Activated CD4-positive, alpha-beta T cell treated with anti-CD3 and anti-CD28 coated beads, Interleukin-2, amount 50 U/mL, for 24 hours (primary cell): Measurements from ENCODE around the gene SEC16A.
A peak's percentile ranks its signal among the peaks of the same experiment; 100 is the strongest.

Experiments
- DNase-seq, 2 donors: peaks; one replicate each; pipeline ENCODE4 v3.0.0-alpha.2; 2020; ENCODE audit warnings: low read depth in 1 of 2, low spot score in 1 of 2

SEC16A gene

DNA sequence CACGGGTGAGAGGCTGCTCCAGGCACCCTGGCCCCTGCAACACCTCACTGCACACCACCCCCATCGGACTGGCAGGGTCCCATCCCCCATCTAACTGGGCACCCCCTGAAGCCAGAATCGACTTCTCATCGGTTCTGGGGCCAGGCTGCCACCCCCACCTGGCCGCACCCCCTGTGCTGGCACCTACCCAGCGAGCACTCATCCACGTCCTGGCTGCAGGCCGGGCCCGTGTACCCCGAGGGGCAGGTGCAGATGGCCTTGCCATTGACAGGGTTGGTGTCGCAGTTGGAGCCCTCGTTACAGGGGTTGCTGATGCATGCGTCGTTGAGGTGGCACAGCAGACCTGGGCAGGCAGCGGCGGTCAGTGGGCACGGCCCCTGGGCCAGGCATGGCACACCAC, 35.1 kb upstream of the SEC16A start:
- DNase-seq = no peak

DNA sequence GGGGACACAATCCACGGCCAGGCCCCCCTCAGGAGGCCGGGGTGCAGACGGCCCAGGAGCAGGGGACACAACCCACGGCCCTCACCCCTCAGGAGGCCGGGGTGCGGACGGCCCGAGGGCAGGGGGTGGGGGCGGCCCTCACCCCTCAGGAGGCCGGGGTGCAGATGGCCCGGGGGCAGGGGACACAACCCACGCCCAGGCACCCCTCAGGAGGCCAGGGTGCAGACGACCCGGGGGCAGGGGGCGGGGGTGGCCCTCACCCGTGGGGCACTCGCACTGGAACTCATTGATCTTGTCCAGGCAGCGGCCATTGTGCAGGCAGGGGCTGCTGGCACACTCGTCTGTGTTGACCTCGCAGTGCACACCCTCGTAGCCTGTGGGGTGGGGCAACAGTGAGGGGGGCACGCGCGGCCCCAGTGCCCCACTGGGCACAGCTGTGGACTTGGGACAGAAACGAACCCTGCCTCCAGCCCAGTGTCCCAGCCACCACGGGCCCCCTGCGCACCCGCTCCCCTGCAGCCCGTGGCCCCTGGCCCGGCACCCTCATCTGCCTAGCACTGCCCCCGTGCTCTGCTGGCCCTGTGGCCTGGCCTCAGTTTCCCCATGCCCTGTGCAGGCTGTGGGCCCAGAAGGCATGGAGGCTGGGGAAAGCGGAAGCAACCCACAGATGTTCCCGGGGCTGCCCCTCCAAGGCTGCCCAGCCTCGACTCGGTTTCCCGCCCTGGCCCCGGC, 34.3 kb upstream of the SEC16A start:
- no peak for DNase-seq

DNA sequence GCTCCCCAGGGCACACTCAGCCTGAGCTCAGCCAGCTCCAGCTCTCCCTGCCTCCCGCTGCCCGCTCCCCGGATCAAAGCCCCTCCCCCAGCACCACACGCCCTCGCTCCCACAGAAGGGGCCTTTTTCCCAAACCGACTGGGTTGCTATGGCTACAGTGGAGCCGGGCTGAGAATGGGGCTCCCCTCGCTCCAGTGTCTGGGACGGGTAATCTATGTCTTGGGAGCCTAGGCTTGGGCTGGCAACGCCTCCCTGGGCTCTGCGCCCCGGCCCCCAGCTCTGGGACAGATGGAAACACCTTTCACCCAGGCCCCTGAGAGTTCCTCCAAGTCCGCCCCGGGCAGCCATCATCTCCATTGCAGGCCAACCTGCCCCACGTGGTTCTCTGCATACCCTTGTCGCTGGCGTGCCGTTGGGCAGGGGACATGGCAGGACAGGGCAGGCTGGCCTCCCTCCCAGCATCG, 33.4 kb upstream of the SEC16A start:
- DNase-seq = no peak

DNA sequence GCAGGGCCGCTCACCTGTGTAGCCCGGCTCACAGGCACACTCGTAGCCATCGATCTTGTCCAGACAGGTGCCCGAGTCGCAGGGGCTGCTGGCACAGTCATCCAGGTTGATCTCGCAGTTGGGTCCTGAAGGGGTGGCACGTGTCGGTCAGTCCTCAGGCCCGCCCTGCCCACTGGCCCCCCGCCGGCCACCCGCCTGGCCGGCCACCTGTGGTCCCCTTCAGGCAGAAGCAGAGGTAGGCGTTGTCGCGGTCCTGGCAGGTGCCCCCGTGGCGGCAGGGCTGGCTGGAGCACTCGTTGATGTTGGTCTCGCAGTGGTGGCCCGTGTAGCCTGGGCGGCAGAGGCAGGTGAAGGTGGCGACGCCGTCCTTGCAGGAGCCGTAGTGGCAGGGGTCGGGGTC, 32.4 kb upstream of the SEC16A start:
- no peak for DNase-seq

DNA sequence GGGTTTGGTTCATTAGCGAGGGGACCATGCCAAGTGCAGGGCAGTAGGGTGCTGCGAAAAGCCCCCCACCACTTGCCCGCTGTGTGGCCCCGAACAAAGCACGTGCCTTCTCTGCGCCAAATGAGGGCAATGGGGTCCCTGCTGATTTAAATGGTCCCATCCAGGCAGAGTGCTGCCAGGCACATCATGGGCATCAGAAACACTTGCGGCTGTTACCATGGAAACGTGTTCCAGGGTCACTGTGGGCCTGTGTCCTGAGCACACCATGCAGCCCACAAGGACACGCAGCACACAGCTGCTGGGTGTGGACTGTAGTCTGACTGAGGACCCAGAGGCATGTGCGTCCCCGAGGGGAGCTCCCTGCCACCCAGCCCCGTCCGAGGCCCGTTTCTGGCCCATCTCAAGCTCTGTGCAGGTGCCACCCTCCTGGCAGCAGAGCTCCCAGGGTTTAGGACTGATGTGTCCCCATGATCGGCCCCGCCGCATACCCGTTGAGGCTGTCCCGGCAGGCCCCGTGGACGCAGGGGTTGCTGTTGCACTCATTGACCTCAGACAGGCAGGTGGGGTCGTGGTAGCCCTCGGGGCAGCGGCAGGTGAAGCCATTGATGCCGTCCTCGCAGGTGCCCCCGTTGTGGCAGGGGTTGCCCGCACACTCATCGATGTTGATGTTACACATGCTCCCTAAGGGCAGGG, 31.3 kb upstream of the SEC16A start:
- no peak for DNase-seq

DNA sequence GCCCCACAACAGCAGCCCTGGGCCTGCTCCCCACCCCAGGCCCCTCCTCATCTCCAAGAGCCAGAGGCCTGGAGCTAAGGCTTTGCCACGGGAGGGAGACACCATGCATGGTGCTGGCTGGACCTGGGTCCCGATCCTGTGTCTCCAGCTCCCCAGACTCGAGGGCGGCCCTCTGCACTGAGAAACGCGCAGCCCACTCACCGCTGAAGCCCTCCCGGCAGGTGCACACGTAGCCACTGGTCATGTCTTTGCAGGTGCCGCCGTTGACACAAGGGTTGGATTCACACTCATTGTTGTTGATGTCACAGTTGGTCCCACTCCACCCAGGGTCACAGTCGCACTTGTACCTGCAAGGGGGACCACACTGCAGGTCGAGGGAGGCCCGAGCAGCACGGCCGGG, 30.4 kb upstream of the SEC16A start:
- no peak for DNase-seq

DNA sequence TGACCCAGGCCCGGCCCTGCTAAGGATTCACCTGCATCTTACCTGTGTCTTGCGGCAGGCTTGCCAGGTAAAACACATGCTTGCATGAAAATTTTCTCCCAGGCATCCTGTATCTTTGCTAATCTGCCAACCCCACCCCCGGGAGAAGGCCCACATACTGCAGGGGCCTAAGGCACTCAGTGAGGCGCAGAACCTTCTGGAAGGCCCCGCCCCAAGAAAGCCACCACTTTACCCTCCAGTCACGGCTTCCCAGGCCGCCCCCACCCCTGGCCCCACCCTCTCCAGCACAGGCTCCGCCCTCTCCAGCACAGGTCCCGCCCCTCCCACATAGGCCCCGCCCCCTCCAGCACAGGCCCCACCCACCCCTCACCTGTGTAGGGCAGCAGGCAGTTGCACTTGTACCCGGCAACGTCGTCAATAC, 29.8 kb upstream of the SEC16A start:
- peak; percentile 15 to 30 for DNase-seq

DNA sequence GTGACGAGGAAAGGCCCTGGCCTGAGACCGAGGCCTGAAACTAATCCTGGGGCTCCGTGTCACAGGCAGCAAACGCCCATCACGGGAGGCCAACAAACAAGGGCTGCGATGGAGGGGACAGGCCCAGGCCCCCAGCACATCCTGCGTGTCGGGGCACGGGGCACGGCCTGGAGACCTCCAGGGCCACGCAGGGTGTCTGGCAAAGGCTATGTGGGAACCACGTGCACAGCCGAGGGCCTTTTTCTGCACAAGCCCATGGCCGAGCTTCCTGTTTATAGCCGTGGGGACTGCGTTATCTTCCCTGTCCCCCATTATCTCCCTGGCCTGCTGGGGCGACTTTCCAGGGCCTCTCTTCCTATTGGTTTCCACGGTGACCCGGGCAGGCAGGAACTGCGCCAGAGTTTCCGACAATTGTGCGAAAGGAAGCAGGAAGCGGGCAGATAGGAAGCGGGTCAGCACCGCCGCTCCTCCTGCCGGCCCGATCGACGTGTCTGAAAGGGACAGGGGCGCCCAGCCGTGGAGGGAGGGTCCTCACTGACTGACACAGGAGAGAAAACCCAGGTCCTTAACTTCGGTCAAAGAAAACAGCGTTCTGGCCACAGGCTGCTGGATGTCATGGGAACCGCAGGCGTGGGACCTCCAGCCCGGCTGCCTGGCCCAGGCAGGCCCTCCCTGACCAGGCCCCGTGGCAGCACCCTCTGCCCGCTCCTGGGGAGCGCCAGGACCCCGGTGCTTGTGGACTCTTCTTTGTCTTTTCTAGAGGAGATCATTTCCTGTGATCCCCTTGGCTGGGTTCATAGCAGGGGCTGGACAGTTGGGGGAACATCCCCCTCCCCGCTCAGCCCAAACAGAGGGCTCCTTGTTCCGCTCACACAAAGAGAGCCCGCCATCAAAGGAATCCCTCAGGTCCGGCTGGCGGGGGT, 29.1 kb upstream of the SEC16A start:
- DNase-seq = no peak

DNA sequence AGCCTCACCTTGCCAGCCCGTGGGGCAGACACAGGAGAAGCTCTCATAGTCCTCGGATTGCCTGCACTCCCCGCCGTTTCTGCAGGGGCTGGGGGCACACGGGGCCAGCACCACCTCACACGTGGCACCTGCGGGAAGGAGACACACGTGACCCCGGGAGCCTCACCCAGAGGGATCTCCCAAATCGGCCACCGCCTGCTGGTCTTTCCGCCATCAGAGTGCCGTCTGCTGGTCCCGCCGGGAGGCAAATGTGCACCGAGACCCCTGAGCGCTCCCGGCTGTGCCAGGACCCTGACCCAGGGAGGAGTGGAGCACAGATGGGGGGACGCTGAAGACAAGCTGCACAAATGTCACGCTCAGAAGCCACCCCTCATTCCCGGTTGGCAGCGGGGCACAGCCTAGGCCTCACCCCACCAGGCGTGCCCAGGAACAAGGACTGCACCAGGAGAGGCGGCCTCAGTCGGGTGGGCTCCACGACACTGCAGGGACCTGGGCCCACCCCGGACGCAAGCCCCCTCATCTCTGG, 28.4 kb upstream of the SEC16A start:
- no peak for DNase-seq

DNA sequence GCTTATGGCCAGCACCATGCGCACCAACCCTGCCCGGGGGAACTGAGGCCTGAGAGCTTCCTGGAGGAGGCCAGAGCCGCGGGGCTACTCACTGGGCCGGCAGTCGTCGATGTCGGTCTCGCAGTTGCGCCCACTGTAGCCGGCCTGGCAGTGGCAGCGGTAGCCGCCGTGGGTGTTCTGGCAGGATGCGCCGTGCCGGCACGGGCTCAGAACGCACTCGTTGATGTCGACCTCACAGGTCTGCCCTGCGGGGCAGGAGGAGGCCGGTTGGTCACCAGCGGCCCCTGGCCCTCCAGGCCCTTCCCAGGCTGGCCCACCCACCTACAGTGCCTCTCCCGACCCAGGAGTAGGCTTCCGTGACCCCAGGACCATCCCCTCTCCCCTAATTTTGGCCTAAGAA, 27.7 kb upstream of the SEC16A start:
- DNase-seq = no peak

DNA sequence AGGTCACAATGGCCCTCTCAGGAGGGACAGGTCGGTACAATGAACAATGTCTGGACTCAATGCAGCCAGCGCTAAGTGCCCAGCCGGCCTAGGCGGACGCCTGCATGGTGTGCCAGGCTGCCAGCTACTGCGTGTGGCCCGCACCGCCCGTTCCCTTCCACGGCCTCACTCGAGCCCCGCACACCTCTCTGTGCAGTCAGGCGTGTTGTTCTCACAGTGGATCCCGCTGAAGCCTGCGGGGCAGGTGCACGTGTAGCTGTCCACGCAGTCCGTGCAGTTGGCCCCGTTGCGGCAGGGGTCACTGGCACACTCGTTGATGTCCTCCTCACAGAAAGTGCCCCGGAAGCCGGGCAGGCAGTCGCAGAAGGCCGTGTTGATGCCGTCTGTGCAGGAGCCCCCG, 26.7 kb upstream of the SEC16A start:
- DNase-seq = no peak

DNA sequence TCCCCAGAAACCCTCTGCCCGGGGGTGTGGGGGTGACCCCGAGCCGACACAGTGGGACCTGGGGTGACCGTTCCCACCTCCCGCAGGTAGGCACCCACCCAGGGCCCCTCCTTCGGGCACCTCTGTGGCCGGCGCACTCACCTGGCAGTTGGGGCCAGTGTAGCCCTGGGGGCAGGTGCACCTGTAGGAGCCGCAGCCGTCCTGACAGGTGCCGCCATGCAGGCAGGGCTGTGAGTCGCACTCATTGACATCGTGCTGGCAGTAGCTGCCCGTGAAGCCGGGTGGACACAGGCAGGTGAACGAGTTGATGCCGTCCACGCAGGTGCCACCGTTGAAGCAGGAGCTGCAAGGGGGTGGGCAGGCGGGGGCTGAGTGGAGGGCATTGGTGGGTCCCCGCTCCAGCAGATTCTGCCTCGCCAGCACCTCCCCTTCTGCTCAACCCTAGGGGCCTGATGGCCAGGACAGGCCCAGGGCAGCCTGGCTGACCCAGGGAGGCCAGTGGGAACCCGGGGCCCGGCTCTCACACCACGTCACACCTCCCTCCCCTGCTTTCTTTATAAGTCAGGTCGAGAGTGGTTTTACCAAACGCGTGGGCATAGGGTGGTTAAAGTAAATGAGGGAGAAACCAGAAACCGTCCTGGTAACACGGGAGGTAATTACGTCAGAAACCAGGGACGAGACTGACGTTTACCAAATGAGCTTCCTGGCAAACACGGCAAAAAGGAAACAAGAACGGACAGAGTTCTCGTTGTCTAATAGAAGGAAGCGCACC, 26.1 kb upstream of the SEC16A start:
- DNase-seq = no peak

DNA sequence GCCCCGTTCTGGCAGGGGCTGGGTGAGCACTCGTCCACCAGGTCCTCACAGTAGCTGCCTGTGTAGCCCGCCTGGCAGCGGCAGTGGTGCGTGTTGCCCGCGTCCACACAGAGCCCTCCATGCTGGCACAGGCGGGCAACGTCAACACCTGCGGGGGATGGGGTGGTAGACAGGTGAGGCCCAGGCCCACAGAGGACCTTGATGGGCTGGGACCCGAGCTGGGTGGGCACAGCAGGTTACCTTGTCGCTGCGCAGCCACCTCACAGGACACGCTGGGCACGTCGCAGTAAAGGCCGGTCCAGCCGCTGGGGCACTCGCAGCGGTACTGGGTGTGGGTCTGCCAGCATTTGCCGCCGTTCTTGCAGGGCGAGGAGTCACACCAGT, 25.1 kb upstream of the SEC16A start:
- no peak for DNase-seq

DNA sequence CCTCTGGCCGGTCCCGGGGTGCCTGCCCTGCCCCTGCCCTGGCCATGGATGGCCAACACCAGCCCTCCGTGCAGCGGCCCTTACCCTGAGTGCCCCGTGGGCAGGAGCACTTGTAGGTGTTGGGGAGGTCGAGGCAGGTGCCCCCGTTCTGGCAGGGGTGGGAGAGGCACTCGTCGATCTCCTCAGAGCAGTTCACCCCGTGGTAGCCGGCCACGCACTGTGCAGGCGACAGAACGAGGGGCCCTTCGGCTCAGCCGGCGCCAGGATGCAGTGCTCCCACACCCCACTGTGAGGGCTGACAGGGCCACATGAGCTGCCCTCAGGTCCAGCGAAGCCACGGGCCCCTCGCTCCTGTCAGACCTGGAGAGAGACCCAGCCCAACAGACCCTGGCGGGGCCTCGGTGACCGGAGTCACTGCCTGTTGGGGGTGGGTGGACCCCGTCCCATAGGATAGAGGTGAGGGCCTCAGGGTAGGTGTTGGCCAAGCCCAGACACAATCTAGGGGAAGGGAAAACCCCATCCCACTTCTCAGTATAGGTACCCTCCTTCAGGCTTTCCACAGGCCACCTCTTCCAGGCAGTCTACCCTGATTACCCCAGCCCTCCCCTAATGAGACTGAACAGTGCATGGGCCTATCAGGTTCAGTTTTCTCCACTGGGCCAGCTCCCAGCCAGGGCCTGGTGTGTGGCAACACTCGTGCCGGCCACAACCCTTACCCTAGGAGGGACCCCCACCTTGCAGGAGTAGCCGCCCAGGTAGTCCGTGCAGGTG, 24.6 kb upstream of the SEC16A start:
- no peak for DNase-seq

DNA sequence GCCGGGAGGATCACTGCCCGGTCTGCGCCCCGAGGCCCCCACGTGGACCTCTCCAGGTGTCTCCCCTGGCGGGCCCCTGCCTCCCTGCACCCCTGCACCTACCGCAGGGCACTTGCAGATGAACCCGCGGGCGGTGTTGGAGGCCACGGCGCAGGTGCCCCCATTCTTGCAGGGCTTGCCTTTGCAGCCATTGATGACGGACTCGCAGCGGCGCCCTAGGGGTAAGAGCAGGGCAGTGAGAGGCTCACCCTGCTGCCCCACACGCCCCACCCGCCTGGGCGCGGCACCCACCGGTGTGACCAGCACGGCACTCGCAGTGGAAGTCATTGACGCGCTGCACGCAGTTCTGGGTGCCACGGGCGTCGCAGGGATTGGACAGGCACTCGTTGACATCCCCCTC, 23.6 kb upstream of the SEC16A start:
- no peak for DNase-seq

DNA sequence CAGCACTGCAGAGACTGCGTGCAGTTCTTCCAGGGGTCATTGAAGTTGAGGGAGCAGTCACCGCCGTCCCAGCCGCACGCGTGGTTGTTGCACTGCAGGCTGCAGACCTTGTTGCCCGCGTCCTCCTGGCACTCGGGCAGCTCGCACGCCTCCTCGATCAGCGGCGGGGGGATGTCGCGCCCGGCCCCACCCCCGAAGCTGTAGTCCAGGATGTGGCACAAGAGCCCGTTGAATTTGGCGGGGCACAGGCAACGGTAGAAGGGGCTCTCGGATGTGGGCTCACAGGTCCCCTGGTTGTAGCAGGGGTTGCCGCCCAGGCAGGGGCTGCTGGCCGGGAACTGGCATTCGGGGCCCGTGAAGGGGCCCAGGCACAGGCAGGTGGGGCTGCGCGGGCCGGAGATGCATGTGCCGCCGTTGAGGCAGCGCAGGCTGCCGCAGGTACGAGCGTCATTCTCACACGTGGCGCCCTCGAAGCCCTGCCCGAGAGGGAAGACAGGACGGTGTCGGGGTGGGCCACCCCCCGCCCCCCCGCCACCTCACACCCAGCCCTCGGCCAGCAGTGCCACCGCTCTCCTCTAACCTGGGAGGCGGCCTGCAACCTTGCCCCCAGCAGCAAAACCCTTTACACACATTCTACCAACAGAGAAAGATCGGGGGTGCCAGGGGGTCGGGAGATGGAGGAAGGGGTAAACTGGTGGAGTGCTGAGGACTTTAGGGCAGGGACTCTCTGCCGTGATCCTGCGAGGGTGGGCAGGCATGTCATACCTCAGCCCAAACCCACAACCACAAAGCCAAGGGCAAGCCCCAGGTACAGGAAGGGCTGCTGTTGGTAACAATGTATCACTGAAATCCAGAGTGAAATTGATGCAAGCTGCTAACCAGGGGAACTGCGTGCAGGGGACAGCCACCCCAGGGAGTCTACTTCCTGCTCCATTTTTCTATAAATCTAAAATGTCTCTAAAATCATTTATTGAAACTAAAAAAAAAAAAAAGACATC, 22.9 kb upstream of the SEC16A start:
- DNase-seq = no peak

DNA sequence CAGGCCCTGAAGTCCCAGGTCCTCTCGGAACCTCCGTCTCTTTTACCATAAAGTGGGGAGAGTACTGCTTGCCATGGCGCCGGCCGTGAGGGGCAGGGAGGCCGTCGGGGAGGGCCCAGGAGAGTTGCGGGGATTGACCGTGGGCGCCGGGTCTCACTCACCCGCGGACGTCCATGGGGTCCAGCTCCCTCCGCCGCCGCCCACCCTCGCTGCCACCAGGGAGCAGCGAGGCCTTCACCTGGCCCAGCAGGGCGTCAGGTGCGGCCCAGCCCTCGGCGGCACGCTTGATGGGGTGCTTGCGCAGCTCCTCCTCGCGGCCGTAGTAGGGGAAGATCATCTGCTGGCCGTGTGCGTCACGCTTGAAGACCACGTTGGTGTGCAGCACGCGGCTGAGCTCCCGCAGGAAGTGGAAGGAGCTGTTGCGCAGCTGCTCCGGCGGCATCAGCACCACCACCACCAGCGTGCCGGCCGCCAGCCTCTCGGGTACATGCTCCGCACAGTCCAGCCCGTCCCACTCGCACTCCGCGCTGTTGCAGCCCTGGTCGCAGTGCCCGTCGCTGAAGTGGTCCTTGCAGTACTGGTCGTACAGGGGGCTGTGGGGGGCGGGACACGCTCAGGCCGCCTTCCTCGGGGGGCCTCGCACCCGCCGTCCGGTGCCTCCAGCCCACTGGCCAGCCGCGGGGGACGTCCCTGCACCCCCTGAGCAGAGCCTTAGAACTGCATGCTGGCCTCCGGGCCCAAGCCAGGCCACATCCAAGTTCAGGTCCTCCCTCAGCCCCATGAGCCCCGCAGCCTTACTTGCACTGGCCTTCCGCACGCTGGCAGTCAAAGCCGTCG, 21.9 kb upstream of the SEC16A start:
- DNase-seq = no peak
